Measurements from ENCODE around the gene MCM5.
"Not testable (repeated sequence)": the region's sequence is repeated elsewhere in the genome, so short reads cannot be mapped to it uniquely, and the experiment has no call there.

MCM5 gene

GRCh38 chr22:35434061-35434710 lies 34.2 kb downstream of the MCM5 start:
- no peak for DNase-seq

GRCh38 chr22:35435201-35435740 lies 35.3 kb downstream of the MCM5 start:
- DNase-seq: no peak

GRCh38 chr22:35436421-35436820 lies 36.5 kb downstream of the MCM5 start:
- DNase-seq: no peak

GRCh38 chr22:35437049-35437448 lies 37.1 kb downstream of the MCM5 start:
- no peak for DNase-seq

- not testable (repeated sequence) for DNase-seq
These were observed 38.9 kb downstream of the MCM5 start for GRCh38 chr22:35438673-35439364.

- DNase-seq: no peak
These were observed 39.4 kb downstream of the MCM5 start for GRCh38 chr22:35439365-35439717.

GRCh38 chr22:35440129-35440528 lies 40.2 kb downstream of the MCM5 start:
- no peak for DNase-seq

GRCh38 chr22:35441489-35442100 lies 41.7 kb downstream of the MCM5 start:
- DNase-seq: no peak

GRCh38 chr22:35442471-35442870 lies 42.5 kb downstream of the MCM5 start:
- DNase-seq: no peak

GRCh38 chr22:35443338-35443737 lies 43.4 kb downstream of the MCM5 start:
- DNase-seq: no peak

GRCh38 chr22:35443790-35444684 lies 44.1 kb downstream of the MCM5 start:
- DNase-seq: no peak

GRCh38 chr22:35444685-35445399 lies 44.9 kb downstream of the MCM5 start:
- DNase-seq: no peak

GRCh38 chr22:35445933-35446332 lies 46.0 kb downstream of the MCM5 start:
- no peak for DNase-seq

GRCh38 chr22:35446365-35446764 lies 46.4 kb downstream of the MCM5 start:
- DNase-seq: no peak

- no peak for DNase-seq
These were observed 48.6 kb downstream of the MCM5 start for GRCh38 chr22:35448523-35448922.

GRCh38 chr22:35449829-35450689 lies 50.1 kb downstream of the MCM5 start:
- no peak for DNase-seq

- DNase-seq: no peak
These were observed 51.1 kb downstream of the MCM5 start for GRCh38 chr22:35450824-35451569.

GRCh38 chr22:35451592-35451991 lies 51.7 kb downstream of the MCM5 start:
- DNase-seq: no peak

- DNase-seq: no peak
These were observed 52.4 kb downstream of the MCM5 start for GRCh38 chr22:35452351-35452781.
